PC-3 (cell line): ENCODE measurements around the gene IFIT3. TPM values are rescaled to one million over a fixed set of nuclear protein-coding genes. Genes with fewer than 3 reads are reported as not detected.
A peak's percentile ranks its signal among the peaks of the same experiment; 100 is the strongest.
"Not testable (repeated sequence)": the region's sequence is repeated elsewhere in the genome, so short reads cannot be mapped to it uniquely, and the experiment has no call there.

Experiments
- ATAC-seq: fragments of 200-7000 bp; cut with Tn5 transposase; 2 replicates; pipeline ENCODE4 v1.9.1; 2020; ENCODE audit warnings: mild to moderate bottlenecking, moderate library complexity
- BruUV-seq: library from RNA; stranded (reverse); fragments of 400-500 nt; replicated peaks from 2 replicates; lab custom pipeline; 2021; lab: Mats Ljungman, UMichigan
- CTCF ChIA-PET: fragments of 300-600 bp; sonication (Branson Sonifier 250); formaldehyde crosslinking; loops from one replicate; lab custom pipeline; 2022; ENCODE audit warnings: antibody characterized with exemption; lab: Charles Lee
- POLR2A ChIA-PET: fragments of 300-600 bp; sonication (Branson Sonifier 250); formaldehyde crosslinking; loops from one replicate; lab custom pipeline; 2022; ENCODE audit warnings: antibody characterized with exemption; ENCODE audit not compliant: unreplicated experiment; lab: Charles Lee
- DNase-seq: peaks from one replicate; pipeline ENCODE4 v3.0.0-alpha.2; 2015
- H2AFZ ChIP-seq: fragments of 300-600 bp; sonication (generic); 2 replicates; pipeline ENCODE4 v1.6.0; 2016; ENCODE audit warnings: antibody characterized with exemption, low read length
- H3F3A ChIP-seq: fragments of 300-600 bp; sonication (generic); one replicate; pipeline ENCODE4 v1.6.0; 2017; ENCODE audit warnings: antibody characterized with exemption, low read length, control low read depth, mild to moderate bottlenecking; ENCODE audit not compliant: unreplicated experiment
- H3K27ac ChIP-seq: fragments of 300-600 bp; sonication (generic); 2 replicates; pipeline ENCODE4 v1.5.1; 2016; ENCODE audit warnings: mild to moderate bottlenecking, low read length
- H3K27me3 ChIP-seq: fragments of 300-600 bp; sonication (generic); 2 replicates; pipeline ENCODE4 v1.6.1; 2016; ENCODE audit warnings: low read length, mixed read lengths
- H3K36me3 ChIP-seq: fragments of 300-600 bp; sonication (generic); 2 replicates; pipeline ENCODE4 v1.6.1; 2016; ENCODE audit warnings: low read depth, mixed run types, low read length, mixed read lengths
- H3K4me1 ChIP-seq: fragments of 300-600 bp; sonication (generic); 2 replicates; pipeline ENCODE4 v1.5.1; 2016; ENCODE audit warnings: low read length; ENCODE audit not compliant: insufficient read depth
- H3K4me2 ChIP-seq: fragments of 300-600 bp; sonication (generic); 2 replicates; pipeline ENCODE4 v1.6.0; 2016; ENCODE audit warnings: low read length
- H3K4me3 ChIP-seq: fragments of 300-600 bp; sonication (generic); 2 replicates; pipeline ENCODE4 v1.5.1; 2016; ENCODE audit warnings: mild to moderate bottlenecking, low read length, mixed read lengths
- H3K79me2 ChIP-seq: fragments of 300-600 bp; sonication (generic); 2 replicates; pipeline ENCODE4 v1.6.1; 2017; ENCODE audit warnings: low read length, mixed read lengths
- H3K9ac ChIP-seq: fragments of 300-600 bp; sonication (generic); 2 replicates; pipeline ENCODE4 v1.6.0; 2016; ENCODE audit warnings: mild to moderate bottlenecking, low read length
- H3K9me2 ChIP-seq: fragments of 300-600 bp; sonication (generic); replicated peaks from 2 replicates; pipeline ENCODE4 v1.6.1; 2016; ENCODE audit warnings: mixed run types, low read length, mixed read lengths
- H3K9me3 ChIP-seq: fragments of 300-600 bp; sonication (generic); 2 replicates; pipeline ENCODE4 v1.6.1; 2016; ENCODE audit warnings: low read length, mixed read lengths
- H4K20me1 ChIP-seq: fragments of 300-600 bp; sonication (generic); 2 replicates; pipeline ENCODE4 v1.6.1; 2016; ENCODE audit warnings: low read length, mixed read lengths
- EZH2 ChIP-seq: fragments of 300-600 bp; sonication (generic); IDR thresholded peaks from one replicate; pipeline ENCODE4 v1.6.1; 2017; ENCODE audit warnings: antibody characterized with exemption, mild to moderate bottlenecking, low read length; ENCODE audit not compliant: unreplicated experiment
- EZH2phosphoT487 ChIP-seq: fragments of 300-600 bp; sonication (generic); IDR thresholded peaks from 2 replicates; pipeline ENCODE4 v1.6.1; 2018; ENCODE audit warnings: mild to moderate bottlenecking, antibody characterized with exemption, low read length, borderline replicate concordance
- intact Hi-C: fragments of 100-400 bp; cut with micrococcal nuclease; formaldehyde crosslinking; loops from 2 replicates; pipeline ENCODE4 v1.9.0; 2023
- total RNA-seq: library from RNA; depleted of rRNA; stranded (reverse); fragments of >200 nt; gene quantifications from 2 replicates; pipeline ENCODE4 v1.2.3, GENCODE V29; 2014
- TF ChIP-seq, protein P1 (sequence below): fragments of 300-600 bp; sonication (generic); conservative IDR thresholded peaks from 2 replicates; pipeline ENCODE4 v1.5.1; 2017; ENCODE audit warnings: antibody characterized with exemption, low read depth, mild to moderate bottlenecking, low read length

Gene IFIT3
- total RNA-seq, 1 experiment from 2014 or later = 5.0 TPM

DNA sequence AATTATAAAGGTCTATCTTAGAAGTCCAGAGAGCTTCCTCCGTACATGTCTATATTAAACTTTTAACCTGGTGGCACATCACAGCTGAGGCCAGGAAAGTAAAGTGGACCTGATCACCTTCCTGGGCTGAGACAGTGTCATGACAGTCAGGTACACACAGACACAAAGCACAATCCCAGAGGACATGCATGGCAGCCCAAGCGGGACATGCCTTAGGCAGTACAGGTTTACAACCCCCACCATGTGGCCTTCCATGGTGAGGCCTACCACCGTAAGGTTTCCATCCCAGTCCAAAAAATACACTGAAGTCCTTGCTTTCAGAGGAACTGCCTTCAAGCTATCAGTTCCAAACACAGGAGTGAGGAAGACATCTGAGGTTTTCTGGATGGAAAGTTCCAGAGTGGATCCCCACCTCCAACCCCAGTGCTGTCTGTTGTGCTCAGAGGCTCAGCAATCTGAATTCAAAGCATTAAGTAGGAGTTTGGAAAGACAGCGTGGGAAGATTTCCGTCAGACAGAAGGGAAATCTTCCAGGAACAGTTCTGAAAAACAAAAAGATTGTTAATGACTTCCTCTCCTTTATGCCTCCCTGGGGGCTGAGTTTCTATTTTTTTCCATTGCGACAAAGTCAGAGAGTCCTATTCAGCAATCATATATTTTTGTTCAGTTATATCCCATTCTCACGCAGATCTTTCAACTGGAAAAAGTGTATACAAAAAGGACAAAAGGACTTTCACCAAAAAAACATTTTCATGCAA is 20.1 kb downstream of the IFIT3 start:
- ChIA-PET CTCF (no interaction called here), POLR2A (no interaction called here)
- no peak overlapping the region for H3K4me2 ChIP-seq
- H3K36me3 ChIP-seq = no peaks in the 10 kb centered on the region
- no peak overlapping the region for H3K9ac ChIP-seq
- H3K9me2 ChIP-seq = no peaks in the 10 kb centered on the region
- H3K79me2 ChIP-seq = no peaks in the 10 kb centered on the region
- no peak overlapping the region for H3K4me3 ChIP-seq
- H2AFZ ChIP-seq = no peak overlapping the region
- ATAC-seq (no peak), DNase-seq (no peak)
- TF ChIP-seq EZH2 (no peak), EZH2phosphoT487 (no peak)
- TF ChIP-seq, protein P1, sequence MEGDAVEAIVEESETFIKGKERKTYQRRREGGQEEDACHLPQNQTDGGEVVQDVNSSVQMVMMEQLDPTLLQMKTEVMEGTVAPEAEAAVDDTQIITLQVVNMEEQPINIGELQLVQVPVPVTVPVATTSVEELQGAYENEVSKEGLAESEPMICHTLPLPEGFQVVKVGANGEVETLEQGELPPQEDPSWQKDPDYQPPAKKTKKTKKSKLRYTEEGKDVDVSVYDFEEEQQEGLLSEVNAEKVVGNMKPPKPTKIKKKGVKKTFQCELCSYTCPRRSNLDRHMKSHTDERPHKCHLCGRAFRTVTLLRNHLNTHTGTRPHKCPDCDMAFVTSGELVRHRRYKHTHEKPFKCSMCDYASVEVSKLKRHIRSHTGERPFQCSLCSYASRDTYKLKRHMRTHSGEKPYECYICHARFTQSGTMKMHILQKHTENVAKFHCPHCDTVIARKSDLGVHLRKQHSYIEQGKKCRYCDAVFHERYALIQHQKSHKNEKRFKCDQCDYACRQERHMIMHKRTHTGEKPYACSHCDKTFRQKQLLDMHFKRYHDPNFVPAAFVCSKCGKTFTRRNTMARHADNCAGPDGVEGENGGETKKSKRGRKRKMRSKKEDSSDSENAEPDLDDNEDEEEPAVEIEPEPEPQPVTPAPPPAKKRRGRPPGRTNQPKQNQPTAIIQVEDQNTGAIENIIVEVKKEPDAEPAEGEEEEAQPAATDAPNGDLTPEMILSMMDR = no peak
- no peaks in the 10 kb centered on the region for H3K27me3 ChIP-seq
- peaks cover 5% of the 10 kb centered on the region for H3F3A ChIP-seq
- H3K27ac ChIP-seq = no peak overlapping the region
- BruUV-seq = no TSS peak
- H3K9me3 ChIP-seq = no peaks in the 10 kb centered on the region
- peaks cover 42% of the 10 kb centered on the region for H3K4me1 ChIP-seq
- intact Hi-C loops = no loop called here
- no peaks in the 10 kb centered on the region for H4K20me1 ChIP-seq

DNA sequence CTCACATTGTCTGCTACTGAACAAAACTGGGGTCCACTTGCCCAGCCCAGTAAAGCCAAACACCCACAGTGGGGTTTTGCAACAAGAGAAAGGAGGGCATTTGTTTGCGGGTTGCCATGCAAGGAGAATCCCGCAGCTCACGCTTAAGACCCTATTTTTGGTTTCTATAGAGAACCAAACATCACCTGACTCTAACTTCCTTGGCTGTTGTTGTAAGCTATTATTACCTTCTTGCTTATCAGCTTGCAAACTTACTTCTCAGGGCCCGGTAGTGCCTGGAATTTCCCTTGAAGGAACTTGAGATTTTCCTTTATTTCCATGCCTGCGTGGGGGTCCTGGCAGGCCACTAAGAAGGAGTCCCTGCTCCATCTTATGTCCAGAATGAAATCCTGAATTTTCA is 20.7 kb downstream of the IFIT3 start:
- H3K4me1 ChIP-seq = peaks cover 48% of the 10 kb centered on the region
- no peak for DNase-seq

GRCh38 chr10:89348975-89349374 is 21.2 kb downstream of the IFIT3 start:
- ATAC-seq (no peak), DNase-seq (no peak)
- peaks cover 48% of the 10 kb centered on the region for H3K4me1 ChIP-seq
- TF ChIP-seq EZH2 = no peak
- no peak for TF ChIP-seq EZH2phosphoT487
- TF ChIP-seq, protein P1 = no peak
- no peak overlapping the region for H3K4me2 ChIP-seq
- intact Hi-C loops = no loop called here
- H3K9me3 ChIP-seq = no peaks in the 10 kb centered on the region
- H2AFZ ChIP-seq = no peak overlapping the region
- H3K79me2 ChIP-seq = no peaks in the 10 kb centered on the region
- no peak overlapping the region for H3K27ac ChIP-seq
- H3K36me3 ChIP-seq = no peaks in the 10 kb centered on the region
- H3K9ac ChIP-seq = no peak overlapping the region
- ChIA-PET CTCF (no interaction called here), POLR2A (no interaction called here)
- H3F3A ChIP-seq = peaks cover 6% of the 10 kb centered on the region
- H4K20me1 ChIP-seq = no peaks in the 10 kb centered on the region
- H3K27me3 ChIP-seq = no peaks in the 10 kb centered on the region
- no peaks in the 10 kb centered on the region for H3K9me2 ChIP-seq
- H3K4me3 ChIP-seq = no peak overlapping the region
- no TSS peak for BruUV-seq

More for the DNA sequence above, 20.7 kb downstream of the IFIT3 start:
- TF ChIP-seq EZH2phosphoT487 = no peak
- H3K4me3 ChIP-seq = no peak overlapping the region
- no peak for ATAC-seq
- H3K27me3 ChIP-seq = no peaks in the 10 kb centered on the region
- POLR2A ChIA-PET = no interaction called here
- CTCF ChIA-PET = no interaction called here
- no TSS peak for BruUV-seq
- H3K9me2 ChIP-seq = no peaks in the 10 kb centered on the region
- no peaks in the 10 kb centered on the region for H3K36me3 ChIP-seq
- peaks cover 6% of the 10 kb centered on the region for H3F3A ChIP-seq
- H4K20me1 ChIP-seq = no peaks in the 10 kb centered on the region
- H3K9ac ChIP-seq = no peak overlapping the region
- no peaks in the 10 kb centered on the region for H3K9me3 ChIP-seq
- intact Hi-C loops = no loop called here
- H3K79me2 ChIP-seq = no peaks in the 10 kb centered on the region
- H2AFZ ChIP-seq = no peak overlapping the region
- no peak overlapping the region for H3K4me2 ChIP-seq
- H3K27ac ChIP-seq = no peak overlapping the region

DNA sequence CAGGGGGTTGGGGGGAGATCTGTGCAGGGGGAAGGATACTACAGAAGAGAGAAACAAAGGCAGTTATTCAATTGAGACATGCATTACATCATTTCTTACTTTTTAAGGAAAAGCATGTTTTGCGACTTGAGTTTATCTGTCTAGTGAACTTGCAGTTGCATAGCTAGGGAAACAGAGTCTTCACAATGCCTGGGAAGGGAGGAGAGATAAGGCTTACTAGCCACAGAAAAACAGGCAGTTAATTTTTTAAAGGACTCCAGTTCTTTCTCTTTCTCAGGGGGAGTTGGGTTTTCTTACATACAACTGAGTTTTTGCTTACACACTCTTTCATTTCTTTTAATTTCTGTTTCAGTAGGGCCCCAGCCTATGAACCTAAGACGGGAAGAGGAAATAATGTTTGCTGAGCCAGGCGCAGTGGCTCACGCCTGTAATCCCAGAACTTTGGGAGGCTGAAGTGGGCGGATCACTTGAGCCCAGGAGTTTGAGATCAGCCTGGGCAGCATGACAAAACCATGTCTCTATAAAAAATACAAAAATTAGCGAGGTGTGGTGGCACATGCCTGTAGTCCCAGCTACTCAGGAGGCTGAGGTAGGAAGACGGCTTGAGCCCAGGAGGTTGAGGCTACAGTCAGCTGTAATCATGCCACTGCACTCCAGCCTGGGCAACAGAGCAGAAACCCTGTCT is 23.0 kb downstream of the IFIT3 start:
- Histone ChIP-seq H3K9ac (peak overlapping the region; percentile 18), H3K27ac (peak overlapping the region; percentile 87), H3K4me1 (peaks cover 54% of the 10 kb centered on the region), H3K4me2 (peak overlapping the region; percentile 62)
- H3K27me3 ChIP-seq, H3K36me3 ChIP-seq, H3K9me3 ChIP-seq, H3K4me3 ChIP-seq, H3K79me2 ChIP-seq, BruUV-seq, H2AFZ ChIP-seq, POLR2A ChIA-PET, H3F3A ChIP-seq, H3K9me2 ChIP-seq, H4K20me1 ChIP-seq: not testable (repeated sequence)
- DNase-seq (peak; percentile 16), ATAC-seq (peak; percentile 21)
- intact Hi-C loops = loop anchor here (5.0 kb wide), 1 partner anchor 73 kb away; no protein-coding TSS in a partner anchor
- CTCF ChIA-PET = interaction anchor here (0.6 kb wide), 1 partner anchor 67 kb away, joined by 3 read pairs; no protein-coding TSS in a partner anchor
